Ishikawa (cell line): ENCODE measurements around the gene ADAM33.

Experiments
- CEBPB ChIP-seq: IDR thresholded peaks from 2 replicates; pipeline ENCODE4 v1.6.1; 2012
- CREB1 ChIP-seq: IDR thresholded peaks from 2 replicates; pipeline ENCODE4 v1.6.1; 2012; ENCODE audit warnings: low read depth
- EP300 ChIP-seq: IDR thresholded peaks from 2 replicates; pipeline ENCODE4 v1.6.1; 2012; ENCODE audit warnings: borderline replicate concordance
- FOXM1 ChIP-seq: IDR thresholded peaks from 2 replicates; pipeline ENCODE4 v1.6.1; 2012; ENCODE audit warnings: low read depth, borderline replicate concordance
- NFIC ChIP-seq: IDR thresholded peaks from 2 replicates; pipeline ENCODE4 v1.6.1; 2012
- TAF1 ChIP-seq: IDR thresholded peaks from 2 replicates; pipeline ENCODE4 v1.6.1; 2012; ENCODE audit warnings: low read depth, mild to moderate bottlenecking

DNA sequence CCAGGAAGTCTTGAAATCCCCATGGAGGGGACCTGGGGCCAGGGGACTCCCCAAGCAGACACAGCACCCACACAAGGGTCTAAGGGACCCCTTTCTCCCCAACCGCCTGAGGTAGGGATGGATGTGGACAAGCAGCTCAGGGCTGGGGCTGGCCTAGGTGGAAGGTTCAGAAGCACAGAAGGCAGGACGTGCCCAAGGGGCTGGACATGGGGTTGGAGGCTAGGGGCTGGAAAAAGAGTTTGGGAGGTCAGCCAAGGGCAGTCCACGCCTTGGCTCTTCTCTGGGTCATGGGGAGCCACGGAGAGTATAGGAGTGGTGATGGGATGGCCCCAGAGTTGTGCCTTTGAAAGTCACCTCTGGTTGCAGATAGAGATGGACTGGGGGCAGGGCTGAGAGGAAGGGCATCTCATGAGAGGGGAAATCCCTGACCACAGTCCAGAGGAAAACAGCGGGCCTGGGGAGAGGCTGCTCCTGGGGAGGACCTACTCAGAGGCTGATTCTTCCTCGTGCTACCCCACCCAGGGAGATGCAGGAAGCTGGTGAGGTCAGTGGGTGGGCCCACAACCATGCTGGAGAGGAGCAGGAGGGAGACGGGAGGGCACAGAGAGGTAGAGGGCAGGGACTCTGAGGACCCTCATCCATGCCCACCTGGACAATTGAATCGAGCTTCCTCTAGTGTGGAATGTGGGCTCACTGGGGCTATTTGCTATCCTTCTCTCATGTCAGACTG lies 48.2 kb upstream of the ADAM33 start:
- TF ChIP-seq CREB1 = no peak
- TF ChIP-seq TAF1 = no peak
- TF ChIP-seq NFIC = no peak
- TF ChIP-seq CEBPB = no peak
- TF ChIP-seq EP300 = no peak
- TF ChIP-seq FOXM1 = no peak
